Smooth muscle cell (in vitro differentiated cells): ENCODE results near the gene CENPL. TPM values are rescaled to one million over a fixed set of nuclear protein-coding genes. Genes with fewer than 3 reads are reported as not detected.

ENCODE experiments used
- DNase-seq: peaks from one replicate; lab custom pipeline; 2025; ENCODE audit not compliant: unreplicated experiment; lab: John Stamatoyannopoulos, UW
- H2AFZ ChIP-seq: fragments of 200-600 bp; sonication (generic); 2 replicates; pipeline ENCODE4 v1.6.0; 2016; ENCODE audit warnings: antibody characterized with exemption, low read depth, mild to moderate bottlenecking
- H3F3A ChIP-seq: fragments of 200-600 bp; sonication (generic); 2 replicates; pipeline ENCODE4 v1.6.0; 2017; ENCODE audit warnings: antibody characterized with exemption, low read depth
- H3K27ac ChIP-seq: fragments of 200-600 bp; sonication (generic); 2 replicates; pipeline ENCODE4 v1.5.1; 2016; ENCODE audit warnings: low read depth, mild to moderate bottlenecking
- H3K27me3 ChIP-seq: fragments of 200-600 bp; sonication (generic); 2 replicates; pipeline ENCODE4 v1.6.1; 2016; ENCODE audit warnings: low read depth, mild to moderate bottlenecking
- H3K36me3 ChIP-seq: fragments of 200-600 bp; sonication (generic); 2 replicates; pipeline ENCODE4 v1.5.1; 2016; ENCODE audit warnings: low read depth
- H3K4me1 ChIP-seq: fragments of 200-600 bp; sonication (generic); 2 replicates; pipeline ENCODE4 v1.5.1; 2016; ENCODE audit warnings: low read depth
- H3K4me2 ChIP-seq: fragments of 200-600 bp; sonication (generic); 2 replicates; pipeline ENCODE4 v1.6.0; 2016; ENCODE audit warnings: mild to moderate bottlenecking
- H3K4me3 ChIP-seq: fragments of 200-600 bp; sonication (generic); 2 replicates; pipeline ENCODE4 v1.5.1; 2016; ENCODE audit warnings: mild to moderate bottlenecking
- H3K79me2 ChIP-seq: fragments of 200-600 bp; sonication (generic); 2 replicates; pipeline ENCODE4 v1.6.0; 2016; ENCODE audit warnings: low read depth, mild to moderate bottlenecking
- H3K9ac ChIP-seq: fragments of 200-600 bp; sonication (generic); 2 replicates; pipeline ENCODE4 v1.6.0; 2016; ENCODE audit warnings: low read depth
- H3K9me3 ChIP-seq: fragments of 200-600 bp; sonication (generic); replicated peaks from 2 replicates; pipeline ENCODE4 v1.5.1; 2016; ENCODE audit warnings: low read depth
- H4K20me1 ChIP-seq: fragments of 200-600 bp; sonication (generic); 2 replicates; pipeline ENCODE4 v1.6.0; 2016; ENCODE audit warnings: low read depth
- CTCF ChIP-seq: fragments of 200-600 bp; sonication (generic); IDR thresholded peaks from 2 replicates; pipeline ENCODE4 v1.5.1; 2017; ENCODE audit warnings: borderline replicate concordance, mild to moderate bottlenecking, antibody characterized with exemption; ENCODE audit not compliant: insufficient read depth, poor library complexity, severe bottlenecking
- WGBS: methylation state at CpG from one replicate; pipeline ENCODE4 v1.1.7; 2016; ENCODE audit warnings: low lambda C conversion rate; 5-methylcytosine and 5-hydroxymethylcytosine counted together
- polyA plus RNA-seq: library from polyadenylated mRNA; unstranded; fragments of >200 nt; fragmentation: Nextera tagmentation; extraction: Ambion mirVana; gene quantifications from 2 replicates; pipeline ENCODE4 v1.2.1, GENCODE V29; 2016
- total RNA-seq: library from RNA; depleted of rRNA; stranded (reverse); fragments of >200 nt; gene quantifications from 2 replicates; pipeline ENCODE4 v1.2.3, GENCODE V29; 2014

The CENPL gene
- total and polyA plus RNA-seq, 2 experiments from 2014 or later, result 6.1 to 14.6 TPM

DNA sequence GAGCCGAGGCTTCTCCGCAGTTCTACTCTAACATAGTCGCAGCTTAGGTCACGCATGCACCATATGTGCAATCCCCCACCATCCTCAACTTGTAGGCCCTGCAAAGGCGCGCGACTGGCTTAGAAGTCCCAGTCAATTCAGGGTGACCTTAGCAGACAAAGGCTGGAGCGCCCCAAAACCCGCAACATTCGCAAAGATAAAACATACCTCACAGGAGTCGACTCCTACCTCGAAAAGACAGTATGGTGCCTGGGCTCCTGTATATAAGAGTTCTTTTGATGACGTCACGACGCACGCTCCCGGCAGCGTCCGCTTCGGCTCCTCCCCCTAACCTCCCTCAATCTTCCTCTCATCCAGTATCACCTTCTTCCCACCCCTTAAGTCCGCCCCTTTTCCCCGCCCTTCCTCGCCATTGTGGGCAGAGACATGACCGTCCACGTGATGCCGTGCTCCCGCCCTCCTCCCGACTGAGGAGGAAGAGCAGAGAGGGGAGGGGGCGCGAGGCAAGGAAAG, 43.1 kb upstream of the CENPL start, which contains the start of gene GAS5:
TSS of gene GAS5 (minus strand) at position 237 of the 513 bp plus-strand sequence.
- Histone ChIP-seq H3K79me2 (peaks cover 38% of the 10 kb centered on the region), H3K27ac (peak within 1 kb of the TSS; percentile 67), H3K9me3 (no peaks in the 10 kb centered on the region), H3K4me2 (peak within 1 kb of the TSS; percentile 90), H3F3A (peaks cover 39% of the 10 kb centered on the region), H3K36me3 (peaks cover 23% of the 10 kb centered on the region), H4K20me1 (peaks cover 49% of the 10 kb centered on the region), H3K4me3 (peak within 1 kb of the TSS; percentile 65), H3K9ac (peak within 1 kb of the TSS; percentile 64), H2AFZ (peak within 1 kb of the TSS; percentile 86), H3K4me1 (peaks cover 32% of the 10 kb centered on the region), H3K27me3 (no peaks in the 10 kb centered on the region)
- 2% methylated on average over 21 of the region's 30 CpGs for WGBS
- peak; percentile 88 for DNase-seq
- no peak for TF ChIP-seq CTCF

GRCh38 chr1:173867141-173867752, 42.6 kb upstream of the CENPL start:
- Histone ChIP-seq H3K4me1 (peaks cover 32% of the 10 kb centered on the region), H3K9ac (peak overlapping the region; percentile 55), H3K79me2 (peaks cover 38% of the 10 kb centered on the region), H3K36me3 (peaks cover 23% of the 10 kb centered on the region), H3K4me3 (peak overlapping the region; percentile 65), H4K20me1 (peaks cover 51% of the 10 kb centered on the region), H3K4me2 (peak overlapping the region; percentile 90), H3K9me3 (no peaks in the 10 kb centered on the region), H3F3A (peaks cover 40% of the 10 kb centered on the region), H3K27me3 (no peaks in the 10 kb centered on the region), H2AFZ (no peak overlapping the region), H3K27ac (peak overlapping the region; percentile 62)
- no peak for TF ChIP-seq CTCF
- DNase-seq, result no peak
- WGBS, result 2% methylated on average over 32 of the region's 32 CpGs

DNA sequence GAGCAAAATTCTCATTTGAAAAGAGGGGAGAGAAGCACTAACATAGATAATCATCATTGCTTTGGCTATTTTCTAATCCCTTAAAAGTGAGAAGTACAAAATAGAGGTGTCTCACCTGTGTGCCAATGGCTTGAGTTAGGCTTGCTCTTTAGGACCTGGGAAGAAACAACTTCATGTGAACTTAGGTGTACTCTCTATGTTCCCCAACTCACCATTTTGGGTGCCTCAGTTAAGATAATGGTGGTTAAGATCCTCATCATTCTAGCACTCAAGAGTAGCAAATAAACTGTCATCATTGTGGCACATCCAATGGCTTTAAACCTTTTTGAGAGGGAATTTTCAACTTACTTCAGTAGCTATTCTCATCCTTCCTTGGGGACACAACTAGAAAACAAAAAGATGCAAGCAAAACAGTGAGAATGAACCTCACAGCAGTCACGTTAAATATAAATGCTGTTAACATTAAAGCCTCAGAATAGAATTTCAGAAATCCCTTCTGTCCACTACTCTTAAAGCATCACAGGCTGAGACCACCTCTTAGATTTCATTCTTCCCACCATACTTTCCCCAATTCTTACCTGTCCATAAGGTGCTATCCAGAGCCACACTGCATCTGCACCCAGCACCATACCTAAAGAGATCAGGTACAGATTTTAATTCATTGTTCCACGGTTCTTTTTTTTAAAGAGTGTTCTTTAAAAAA, 41.9 kb upstream of the CENPL start:
- H3K36me3 ChIP-seq, result peaks cover 23% of the 10 kb centered on the region

More for the DNA sequence above, 41.9 kb upstream of the CENPL start:
- peak overlapping the region; percentile 65 for H3K4me3 ChIP-seq
- 2% methylated on average over 2 of the region's 2 CpGs for WGBS
- no peaks in the 10 kb centered on the region for H3K9me3 ChIP-seq
- peak overlapping the region; percentile 55 for H3K9ac ChIP-seq
- DNase-seq, result no peak
- TF ChIP-seq CTCF, result no peak
- no peak overlapping the region for H2AFZ ChIP-seq
- H3K4me1 ChIP-seq, result peaks cover 32% of the 10 kb centered on the region
- H3K27me3 ChIP-seq, result no peaks in the 10 kb centered on the region
- peaks cover 43% of the 10 kb centered on the region for H3F3A ChIP-seq
- H4K20me1 ChIP-seq, result peaks cover 51% of the 10 kb centered on the region
- peak overlapping the region; percentile 62 for H3K27ac ChIP-seq
- peaks cover 34% of the 10 kb centered on the region for H3K79me2 ChIP-seq
- H3K4me2 ChIP-seq, result peak overlapping the region; percentile 90
